DMS 273 (cell line): ENCODE measurements around the gene RASA3.
"Not testable (repeated sequence)": the region's sequence is repeated elsewhere in the genome, so short reads cannot be mapped to it uniquely, and the experiment has no call there.

Experiments used
- DNase-seq: peaks from one replicate; lab custom pipeline; 2025; ENCODE audit not compliant: unreplicated experiment; lab: John Stamatoyannopoulos, UW

The RASA3 gene

GRCh38 chr13:114143806-114144605 is 11.6 kb upstream of the RASA3 start:
- peak; percentile 21 for DNase-seq

- peak; percentile 33 for DNase-seq
Observed at GRCh38 chr13:114142640-114143490, 10.4 kb upstream of the RASA3 start.

GRCh38 chr13:114142137-114142550 is 9.7 kb upstream of the RASA3 start:
- DNase-seq, result no peak

GRCh38 chr13:114141261-114141996 is 9.0 kb upstream of the RASA3 start:
- no peak for DNase-seq

- DNase-seq, result no peak
Observed at GRCh38 chr13:114140906-114141250, 8.5 kb upstream of the RASA3 start.

GRCh38 chr13:114140131-114140905 is 7.9 kb upstream of the RASA3 start:
- DNase-seq, result no peak

- no peak for DNase-seq
Observed at GRCh38 chr13:114136576-114136975, 4.2 kb upstream of the RASA3 start.

GRCh38 chr13:114135731-114136171 is 3.3 kb upstream of the RASA3 start:
- DNase-seq, result no peak

- no peak for DNase-seq
Observed at GRCh38 chr13:114134944-114135610, 2.7 kb upstream of the RASA3 start.

- DNase-seq, result peak; percentile 44
Observed at GRCh38 chr13:114134111-114134943, 1.9 kb upstream of the RASA3 start.

GRCh38 chr13:114133552-114133951 is 1.1 kb upstream of the RASA3 start:
- not testable (repeated sequence) for DNase-seq

GRCh38 chr13:114133126-114133525 is 703 bp upstream of the RASA3 start:
- not testable (repeated sequence) for DNase-seq

GRCh38 chr13:114131583-114132418 is 622 bp downstream of the RASA3 start:
- DNase-seq, result peak; percentile 65

GRCh38 chr13:114130837-114131582 is 1.4 kb downstream of the RASA3 start:
- DNase-seq, result peak; percentile 37

GRCh38 chr13:114130131-114130836 is 2.1 kb downstream of the RASA3 start:
- no peak for DNase-seq

- no peak for DNase-seq
Observed at GRCh38 chr13:114129649-114130062, 2.8 kb downstream of the RASA3 start.
